H1 (cell line): Measurements from ENCODE around the gene BCAM. TPM values are rescaled to one million over a fixed set of nuclear protein-coding genes. Genes with fewer than 3 reads are reported as not detected.

Experiments used
- CTCF ChIA-PET: fragments of 300-600 bp; sonication (Branson Sonifier 250); formaldehyde crosslinking; loops from one replicate; lab custom pipeline; 2021; ENCODE audit not compliant: partially characterized antibody; lab: Charles Lee
- POLR2A ChIA-PET: fragments of 300-600 bp; sonication (Branson Sonifier 250); formaldehyde crosslinking; loops from one replicate; lab custom pipeline; 2021; ENCODE audit warnings: inconsistent platforms; ENCODE audit not compliant: partially characterized antibody; lab: Charles Lee
- DNase-seq, 2 experiments: peaks; one replicate each; pipeline versions ENCODE4 v3.0.0 to v3.0.0-alpha.2; 2010 to 2022; ENCODE audit warnings: low spot score in 2 of 2, low read depth in 1 of 2, mixed read lengths in 1 of 2
- FAIRE-seq: peaks from 2 replicates; lab custom pipeline; 2011; peaks lifted over from hg19 to GRCh38; lab: Jason Lieb, UNC
- H2AFZ ChIP-seq: 2 replicates; pipeline ENCODE4 v1.8.1; 2012; ENCODE audit warnings: low read length, inconsistent platforms
- H2AK5ac ChIP-seq: 2 replicates; pipeline ENCODE4 v1.6.1; 2013; ENCODE audit warnings: low read depth, low read length
- H2BK120ac ChIP-seq: replicated peaks from 2 replicates; pipeline ENCODE3; 2013; ENCODE audit warnings: low read depth, low read length, inconsistent platforms
- H2BK12ac ChIP-seq: 2 replicates; pipeline ENCODE4 v1.6.1; 2013; ENCODE audit warnings: low read depth, low read length
- H2BK15ac ChIP-seq: 2 replicates; pipeline ENCODE4 v1.6.1; 2013; ENCODE audit warnings: low read length
- H2BK20ac ChIP-seq: 2 replicates; pipeline ENCODE4 v1.6.1; 2013; ENCODE audit warnings: low read length
- H2BK5ac ChIP-seq: 2 replicates; pipeline ENCODE4 v1.6.1; 2013; ENCODE audit warnings: low read depth, low read length
- H3K14ac ChIP-seq: 2 replicates; pipeline ENCODE4 v1.6.1; 2013; ENCODE audit warnings: inconsistent platforms; ENCODE audit not compliant: insufficient read length
- H3K18ac ChIP-seq: 2 replicates; pipeline ENCODE4 v1.6.1; 2013; ENCODE audit warnings: low read length; ENCODE audit errors: extremely low read depth
- H3K23ac ChIP-seq: 2 replicates; pipeline ENCODE4 v1.6.1; 2013; ENCODE audit warnings: inconsistent platforms; ENCODE audit not compliant: insufficient read length
- H3K23me2 ChIP-seq: 2 replicates; pipeline ENCODE4 v1.6.1; 2013; ENCODE audit warnings: low read depth, low read length
- H3K27ac ChIP-seq: 2 replicates; pipeline ENCODE4 v1.6.1; 2011; ENCODE audit warnings: low read depth, low read length, inconsistent platforms
- H3K27me3 ChIP-seq, 4 experiments: replicated peaks in 1 of 4; 1 replicate in 1 of 4; 2 replicates in 3 of 4; pipeline versions ENCODE4 v1.6.1 to v1.8.1; 2011 to 2013; ENCODE audit warnings: low read length in 3 of 4, mild to moderate bottlenecking in 3 of 4, inconsistent platforms in 2 of 4, mixed read lengths in 2 of 4, moderate library complexity in 1 of 4; ENCODE audit not compliant: control insufficient read depth in 3 of 4, insufficient read depth in 3 of 4; ENCODE audit errors: extremely low read depth in 1 of 4
- H3K36me3 ChIP-seq, 4 experiments: 2 replicates each; pipeline versions ENCODE4 v1.6.1 to v1.8.1; 2011 to 2013; ENCODE audit warnings: mild to moderate bottlenecking in 4 of 4, low read length in 3 of 4, moderate library complexity in 2 of 4, control low read depth in 1 of 4, inconsistent platforms in 1 of 4; ENCODE audit not compliant: insufficient read depth in 4 of 4, control insufficient read depth in 2 of 4
- H3K4ac ChIP-seq: replicated peaks from 2 replicates; pipeline ENCODE3; 2013; ENCODE audit warnings: low read length, low read depth, mixed read lengths, inconsistent platforms; ENCODE audit not compliant: insufficient read length
- H3K4me1 ChIP-seq, 4 experiments: replicated peaks in 1 of 4; 1 replicate in 1 of 4; 2 replicates in 3 of 4; pipeline versions ENCODE4 v1.6.1 to v1.8.1; 2011 to 2013; ENCODE audit warnings: low read length in 3 of 4, inconsistent platforms in 2 of 4, mixed read lengths in 1 of 4; ENCODE audit not compliant: insufficient read depth in 4 of 4, control insufficient read depth in 3 of 4
- H3K4me2 ChIP-seq, 2 experiments: 2 replicates each; pipeline versions ENCODE4 v1.6.1 to v1.8.1; 2011 to 2013; ENCODE audit warnings: low read depth in 2 of 2, low read length in 2 of 2, control low read depth in 1 of 2, inconsistent platforms in 1 of 2, mild to moderate bottlenecking in 1 of 2; ENCODE audit not compliant: insufficient read depth in 1 of 2
- H3K4me3 ChIP-seq, 4 experiments: fragments of 200-600, 300-600 bp in 1 of 4; sonication (generic), shearing (Covaris generic), sonication (Bioruptor Twin) in 1 of 4; 2 replicates each; pipeline versions ENCODE4 v1.5.1 to v1.8.1; 2011 to 2016; ENCODE audit warnings: low read length in 4 of 4, low read depth in 3 of 4, control low read depth in 2 of 4, inconsistent platforms in 2 of 4, mild to moderate bottlenecking in 2 of 4, mixed read lengths in 1 of 4, moderate library complexity in 1 of 4; ENCODE audit not compliant: insufficient read depth in 2 of 4; ENCODE audit errors: extremely low read depth in 1 of 4
- H3K56ac ChIP-seq: replicated peaks from 2 replicates; pipeline ENCODE3; 2013; ENCODE audit warnings: low read depth, mild to moderate bottlenecking, mixed read lengths, low read length, inconsistent platforms; ENCODE audit not compliant: insufficient read length
- H3K79me1 ChIP-seq: 2 replicates; pipeline ENCODE4 v1.6.1; 2013; ENCODE audit warnings: low read depth, low read length, control low read depth
- H3K79me2 ChIP-seq, 2 experiments: 2 replicates each; pipeline versions ENCODE4 v1.6.1 to v1.8.1; 2012 to 2013; ENCODE audit warnings: low read length in 2 of 2, mild to moderate bottlenecking in 2 of 2, inconsistent platforms in 1 of 2; ENCODE audit not compliant: insufficient read depth in 2 of 2, control insufficient read depth in 1 of 2
- H3K9ac ChIP-seq, 4 experiments: replicated peaks in 1 of 4; 1 replicate in 1 of 4; 2 replicates in 3 of 4; pipeline versions ENCODE4 v1.6.1 to v1.8.1; 2011 to 2013; ENCODE audit warnings: low read depth in 3 of 4, low read length in 3 of 4, control low read depth in 2 of 4, mild to moderate bottlenecking in 2 of 4, moderate library complexity in 2 of 4, inconsistent platforms in 1 of 4; ENCODE audit errors: extremely low read depth in 1 of 4
- H3K9me3 ChIP-seq, 2 experiments: 2 replicates each; pipeline versions ENCODE4 v1.6.1 to v1.8.1; 2012 to 2013; ENCODE audit warnings: mild to moderate bottlenecking in 2 of 2, moderate library complexity in 2 of 2, control low read depth in 1 of 2, inconsistent platforms in 1 of 2, low read depth in 1 of 2, low read length in 1 of 2, mixed read lengths in 1 of 2; ENCODE audit not compliant: insufficient read depth in 2 of 2
- H4K20me1 ChIP-seq, 2 experiments: replicated peaks in 1 of 2; 2 replicates each; pipeline versions ENCODE3 to v1.8.1; 2011 to 2013; ENCODE audit warnings: inconsistent platforms in 2 of 2, low read length in 2 of 2, mild to moderate bottlenecking in 1 of 2; ENCODE audit not compliant: insufficient read depth in 2 of 2, control insufficient read depth in 1 of 2
- H4K5ac ChIP-seq: 2 replicates; pipeline ENCODE4 v1.6.1; 2013; ENCODE audit warnings: low read length, low read depth, mixed read lengths, inconsistent platforms; ENCODE audit not compliant: insufficient read length
- H4K8ac ChIP-seq: 2 replicates; pipeline ENCODE4 v1.8.0; 2013; ENCODE audit warnings: mild to moderate bottlenecking, moderate library complexity, low read length, inconsistent platforms; ENCODE audit not compliant: insufficient read depth; ENCODE audit errors: extremely low read depth
- H4K91ac ChIP-seq: replicated peaks from 2 replicates; pipeline ENCODE3; 2013; ENCODE audit warnings: low read length, mixed read lengths, inconsistent platforms; ENCODE audit not compliant: insufficient read length
- POU5F1 ChIP-seq: IDR thresholded peaks from 2 replicates; pipeline ENCODE4 v1.6.1; 2011; ENCODE audit warnings: low read depth, mild to moderate bottlenecking, low read length, moderate library complexity
- WGBS, 2 experiments: shearing (Covaris generic) in 1 of 2; methylation state at CpG; one replicate each; pipeline versions ENCODE4 v1.1.6 to v1.1.7; 2013 to 2015; ENCODE audit warnings: low lambda C conversion rate in 2 of 2, mixed read lengths in 2 of 2, inconsistent platforms in 1 of 2, low coverage in 1 of 2, missing lambda C conversion rate in 1 of 2; ENCODE audit not compliant: insufficient replicate concordance in 2 of 2, insufficient coverage in 1 of 2, insufficient read length in 1 of 2; ENCODE audit errors: extremely low coverage in 1 of 2, missing lambda C conversion rate in 1 of 2; 5-methylcytosine and 5-hydroxymethylcytosine counted together
- polyA plus RNA-seq, 7 experiments: library from polyadenylated mRNA; depleted of rRNA in 3 of 7; stranded (reverse) in 5 of 7; unstranded in 2 of 7; fragments of >200 nt in 5 of 7; fragments of 200-250 nt in 2 of 7; gene quantifications; 1 replicate in 5 of 7; 2 replicates in 1 of 7; 4 replicates in 1 of 7; pipeline versions ENCODE4 v1.2.1 to v1.2.3, GENCODE V29; 2011 to 2013; ENCODE audit warnings: missing spikeins in 2 of 7, mixed read lengths in 2 of 7
- total RNA-seq: library from RNA; stranded (reverse); fragmentation: NEBNext Ultra II Directional; extraction: Animal tissue kit (Norgen Biotek cat#: 25700); gene quantifications from 2 replicates; pipeline ENCODE4 v1.2.1, GENCODE V29; 2021

Gene BCAM
- total and polyA plus RNA-seq, 2 of the 8 experiments (the other 6 are each of a cell fraction or from before 2014, with no cell fraction given) = 32.5 to 81.4 TPM

DNA sequence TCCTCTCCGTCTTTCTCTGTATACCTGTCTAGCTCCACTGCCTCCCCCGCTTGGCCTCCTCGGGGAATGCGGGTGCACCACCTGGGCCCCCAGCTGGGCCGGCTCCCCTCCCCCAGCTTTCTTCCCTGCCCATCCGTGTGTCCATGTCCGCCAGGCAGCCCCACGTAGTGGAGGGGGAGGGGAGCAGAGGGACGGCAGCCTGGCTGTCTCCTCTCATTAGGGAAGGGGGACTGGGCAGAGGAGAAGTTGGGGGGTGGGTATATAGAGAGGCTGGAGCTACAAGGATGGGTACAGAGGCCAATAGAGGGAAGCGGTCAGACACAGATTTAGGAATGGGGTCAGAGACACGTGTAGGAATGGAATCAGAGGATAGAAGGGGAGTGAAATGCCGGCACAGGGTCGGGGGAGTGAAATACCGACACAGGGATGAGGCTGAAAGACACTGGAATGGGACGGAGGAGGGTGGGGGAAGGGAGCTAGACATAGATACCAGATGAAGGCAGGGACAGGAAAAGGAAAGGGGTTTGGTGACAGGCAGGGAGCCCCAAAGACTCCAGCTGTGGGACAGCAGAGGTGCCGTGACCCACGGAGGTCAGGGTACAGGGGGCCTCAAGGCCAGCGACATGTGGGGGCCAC lies 40.0 kb downstream of the BCAM start:
- ChIA-PET POLR2A (interaction anchor here (0.6 to 6.6 kb wide), 35 partner anchors 9 to 230 kb away, joined by 3 to 65 read pairs (median 5); partner anchors contain the start of genes APOE, BCAM, CLASRP and CLPTM1), CTCF (interaction anchor here (0.5 to 2.5 kb wide), 23 partner anchors 12 to 1073 kb away, joined by 3 to 10 read pairs (median 3); partner anchors contain the start of genes CBLC and RELB)
- peak overlapping the region; percentile 91; the same call in 1 of the 2 replicates for H2BK12ac ChIP-seq
- H3K4ac ChIP-seq = no peak overlapping the region
- H4K8ac ChIP-seq = no peak overlapping the region
- H4K91ac ChIP-seq = peak overlapping the region; percentile 67
- no peak overlapping the region for H2AK5ac ChIP-seq
- peaks cover 26 to 27% of the 10 kb centered on the region in 2 experiments for H4K20me1 ChIP-seq
- H3K4me3 ChIP-seq = peak overlapping the region; percentile 77 to 98 (median 92)
- peak overlapping the region; percentile 18 for H2BK120ac ChIP-seq
- H4K5ac ChIP-seq = no peak overlapping the region
- H2BK20ac ChIP-seq = peak overlapping the region; percentile 93; the same call in 1 of the 2 replicates
- no peaks in the 10 kb centered on the region for H3K9me3 ChIP-seq
- peaks cover 13% of the 10 kb centered on the region for H3K79me1 ChIP-seq
- H3K23me2 ChIP-seq = peaks cover 18% of the 10 kb centered on the region
- H3K79me2 ChIP-seq = peaks cover 22 to 66% of the 10 kb centered on the region in 2 experiments
- H3K36me3 ChIP-seq = no peaks in the 10 kb centered on the region; a peak in 1 of 8 replicates
- peak overlapping the region in 2 of 4 experiments; percentile 39 to 53; a peak in 2 of 7 replicates for H3K9ac ChIP-seq
- H3K27me3 ChIP-seq = no peaks in the 10 kb centered on the region
- peak overlapping the region; percentile 88; the same call in 1 of the 2 replicates for H2BK5ac ChIP-seq
- peak overlapping the region; percentile 43; the same call in 1 of the 2 replicates for H3K27ac ChIP-seq
- FAIRE-seq (no peak), DNase-seq (peak in 1 of 2 experiments; percentile 74)
- WGBS, 2 experiments = 14% methylated on average over 15 of the region's 18 CpGs; no CpG with 5 or more reads in 1 of the 2 experiments
- no peak overlapping the region for H3K56ac ChIP-seq
- H3K14ac ChIP-seq = no peak overlapping the region
- H3K4me1 ChIP-seq = peaks cover 14 to 24% (median 16%) of the 10 kb centered on the region in 4 experiments
- H2BK15ac ChIP-seq = peak overlapping the region; percentile 97; the same call in 1 of the 2 replicates
- H3K23ac ChIP-seq = no peak overlapping the region
- peak overlapping the region; percentile 96 for H3K18ac ChIP-seq
- H2AFZ ChIP-seq = no peak overlapping the region
- H3K4me2 ChIP-seq = peak overlapping the region; percentile 85 to 95
- no peak for TF ChIP-seq POU5F1
